ENCODE measurements around the gene WNT3. TPM values are rescaled to one million over a fixed set of nuclear protein-coding genes. Genes with fewer than 3 reads are reported as not detected.

The WNT3 gene
- total and polyA plus RNA-seq, 2 experiments from 2014 or later: 6.1 to 7.3 TPM

DNA sequence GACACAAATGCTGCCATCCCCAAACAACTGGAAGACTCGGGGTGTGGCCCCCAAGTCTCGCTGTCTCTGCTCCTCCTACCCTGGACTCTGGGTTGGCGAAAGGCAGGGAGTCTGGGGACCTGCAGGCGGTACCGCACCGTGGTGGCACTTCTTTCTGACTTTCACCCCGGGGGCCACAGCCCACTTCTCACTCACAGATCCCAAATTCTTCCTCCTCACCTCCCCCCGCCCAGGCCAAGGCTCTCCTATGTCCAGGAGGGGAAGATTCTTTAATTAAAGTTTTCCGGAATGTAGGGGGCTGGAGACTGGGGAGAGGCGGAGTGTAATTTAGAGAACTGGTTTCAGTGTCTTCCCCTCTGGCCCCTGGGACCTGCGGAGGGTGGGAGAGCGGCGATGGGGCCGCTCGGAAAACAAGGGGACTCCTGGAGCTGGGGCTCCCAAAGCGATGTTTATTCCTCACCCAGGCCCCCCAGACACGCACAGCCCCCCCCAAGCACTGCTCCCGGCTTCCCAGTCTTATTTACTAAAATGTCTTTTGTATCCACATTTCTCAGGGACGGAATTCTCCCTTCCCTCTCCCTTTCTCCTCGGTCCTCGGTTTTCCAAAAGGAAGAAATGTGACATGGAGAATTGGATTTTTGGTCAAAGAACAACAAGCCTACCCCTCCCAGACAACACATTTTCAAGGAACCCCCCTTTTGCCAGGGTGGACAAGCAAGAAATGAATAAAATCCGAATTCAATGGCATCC is 1.2 kb downstream of the WNT3 start:
- no peak for DNase-seq (ENCODE audit: low spot score)
- H3K9me3 ChIP-seq (ENCODE audit: low read depth): no peaks in the 10 kb centered on the region
- no peak overlapping the region for H2AFZ ChIP-seq
- no peaks in the 10 kb centered on the region for H3K36me3 ChIP-seq (replicated peaks; ENCODE audit: insufficient read depth, low read depth)
- H3K4me2 ChIP-seq: peak overlapping the region; percentile 98
- 17% methylated on average over 22 of the region's 22 CpGs for WGBS (ENCODE audit: low lambda C conversion rate, missing lambda C conversion rate)
- H3K27me3 ChIP-seq: peaks cover 85% of the 10 kb centered on the region
- TF ChIP-seq, protein P1, sequence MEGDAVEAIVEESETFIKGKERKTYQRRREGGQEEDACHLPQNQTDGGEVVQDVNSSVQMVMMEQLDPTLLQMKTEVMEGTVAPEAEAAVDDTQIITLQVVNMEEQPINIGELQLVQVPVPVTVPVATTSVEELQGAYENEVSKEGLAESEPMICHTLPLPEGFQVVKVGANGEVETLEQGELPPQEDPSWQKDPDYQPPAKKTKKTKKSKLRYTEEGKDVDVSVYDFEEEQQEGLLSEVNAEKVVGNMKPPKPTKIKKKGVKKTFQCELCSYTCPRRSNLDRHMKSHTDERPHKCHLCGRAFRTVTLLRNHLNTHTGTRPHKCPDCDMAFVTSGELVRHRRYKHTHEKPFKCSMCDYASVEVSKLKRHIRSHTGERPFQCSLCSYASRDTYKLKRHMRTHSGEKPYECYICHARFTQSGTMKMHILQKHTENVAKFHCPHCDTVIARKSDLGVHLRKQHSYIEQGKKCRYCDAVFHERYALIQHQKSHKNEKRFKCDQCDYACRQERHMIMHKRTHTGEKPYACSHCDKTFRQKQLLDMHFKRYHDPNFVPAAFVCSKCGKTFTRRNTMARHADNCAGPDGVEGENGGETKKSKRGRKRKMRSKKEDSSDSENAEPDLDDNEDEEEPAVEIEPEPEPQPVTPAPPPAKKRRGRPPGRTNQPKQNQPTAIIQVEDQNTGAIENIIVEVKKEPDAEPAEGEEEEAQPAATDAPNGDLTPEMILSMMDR (IDR thresholded peaks at IDR 0.05; ENCODE audit: poor library complexity): no peak
- no peak for TF ChIP-seq EZH2 (IDR thresholded peaks at IDR 0.05; ENCODE audit: borderline replicate concordance)
- no peak for TF ChIP-seq EZH2phosphoT487 (IDR thresholded peaks at IDR 0.05; ENCODE audit: low read depth, severe bottlenecking, unreplicated experiment)
- H3K9me2 ChIP-seq (replicated peaks; ENCODE audit: insufficient read depth): no peaks in the 10 kb centered on the region
- no peak overlapping the region for H3K27ac ChIP-seq
- H3K4me3 ChIP-seq: no peak overlapping the region
- H3K79me2 ChIP-seq: no peaks in the 10 kb centered on the region
- no peaks in the 10 kb centered on the region for H4K20me1 ChIP-seq (ENCODE audit: insufficient read depth, poor library complexity, severe bottlenecking)
- H3K4me1 ChIP-seq (ENCODE audit: insufficient read depth): peaks cover 12% of the 10 kb centered on the region

DNA sequence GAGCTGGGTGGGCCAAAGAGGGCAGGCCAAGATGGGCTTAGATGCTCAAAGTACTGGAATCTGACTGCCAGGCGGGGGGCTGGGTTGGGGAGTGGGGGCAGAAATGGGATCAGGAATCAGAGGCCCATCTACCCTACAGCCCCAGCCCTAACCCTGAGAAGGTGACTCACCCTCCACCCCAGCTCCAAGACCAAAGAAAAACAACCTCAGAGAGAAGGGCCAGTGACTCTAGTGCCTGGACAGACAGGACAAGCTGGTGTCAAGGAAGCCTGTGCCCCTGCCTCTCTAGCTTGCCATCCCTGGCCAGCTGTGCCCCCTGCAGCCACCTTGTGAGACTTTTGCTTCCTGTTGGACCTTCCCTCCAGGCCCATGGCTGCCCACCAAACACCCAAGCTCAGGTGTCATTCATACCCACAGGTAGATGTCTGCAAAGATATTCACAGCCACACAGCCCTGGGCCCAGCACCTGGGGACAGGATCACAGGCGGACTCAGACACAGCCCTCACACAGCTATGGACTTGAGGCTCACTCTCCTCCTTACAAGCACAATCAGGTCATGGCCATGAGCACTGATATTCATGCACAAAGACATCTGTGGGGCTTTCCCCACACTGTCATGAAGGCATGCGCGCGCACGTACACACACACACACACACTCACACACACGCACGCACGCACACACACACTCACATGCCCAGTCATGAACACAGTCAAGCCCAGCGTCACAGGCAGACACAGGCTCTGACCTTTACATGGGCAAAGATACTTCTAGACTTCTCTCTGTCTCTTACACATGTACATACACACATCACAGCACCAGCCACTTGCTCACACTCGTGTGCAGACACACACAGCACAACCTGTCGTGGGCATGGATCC is 2.8 kb downstream of the WNT3 start:
- no peaks in the 10 kb centered on the region for H3K79me2 ChIP-seq
- H3K4me1 ChIP-seq (ENCODE audit: insufficient read depth): peaks cover 12% of the 10 kb centered on the region
- H2AFZ ChIP-seq: no peak overlapping the region
- no peaks in the 10 kb centered on the region for H3K9me2 ChIP-seq (replicated peaks; ENCODE audit: insufficient read depth)
- peaks cover 69% of the 10 kb centered on the region for H3K27me3 ChIP-seq
- H3K4me3 ChIP-seq: no peak overlapping the region
- TF ChIP-seq EZH2phosphoT487 (IDR thresholded peaks at IDR 0.05; ENCODE audit: low read depth, severe bottlenecking, unreplicated experiment) (no peak), EZH2 (IDR thresholded peaks at IDR 0.05; ENCODE audit: borderline replicate concordance) (no peak)
- TF ChIP-seq, protein P1 (IDR thresholded peaks at IDR 0.05; ENCODE audit: poor library complexity): no peak
- DNase-seq (ENCODE audit: low spot score): no peak
- H3K27ac ChIP-seq: no peak overlapping the region
- no peak overlapping the region for H3K4me2 ChIP-seq
- H3K9me3 ChIP-seq (ENCODE audit: low read depth): no peaks in the 10 kb centered on the region
- no peaks in the 10 kb centered on the region for H4K20me1 ChIP-seq (ENCODE audit: insufficient read depth, poor library complexity, severe bottlenecking)
- 78% methylated on average over 12 of the region's 12 CpGs for WGBS (ENCODE audit: low lambda C conversion rate, missing lambda C conversion rate)
- H3K36me3 ChIP-seq (replicated peaks; ENCODE audit: insufficient read depth, low read depth): no peaks in the 10 kb centered on the region

DNA sequence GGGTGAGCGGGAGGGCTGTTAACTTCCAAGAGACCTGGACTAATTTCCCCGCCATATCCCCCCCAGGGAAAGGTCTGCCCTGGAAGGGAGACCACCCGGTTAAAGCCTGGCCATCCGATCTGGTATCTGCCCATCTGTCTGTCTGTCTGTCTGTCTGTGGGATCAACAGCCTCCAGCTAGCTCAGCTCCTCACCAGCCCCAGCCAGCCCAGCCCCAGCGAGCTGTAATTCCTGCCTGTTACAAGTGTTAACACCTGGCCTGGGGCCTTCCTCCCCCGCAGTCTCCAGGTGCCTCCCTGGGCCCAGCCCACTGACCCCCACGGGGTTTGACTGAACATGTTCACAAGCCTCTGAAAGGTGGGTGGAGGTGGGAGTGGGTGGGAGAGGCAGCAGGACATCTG is 4.0 kb downstream of the WNT3 start:
- peaks cover 56% of the 10 kb centered on the region for H3K27me3 ChIP-seq
- DNase-seq (ENCODE audit: low spot score): no peak
- peaks cover 8% of the 10 kb centered on the region for H3K4me1 ChIP-seq (ENCODE audit: insufficient read depth)
- no peaks in the 10 kb centered on the region for H3K9me3 ChIP-seq (ENCODE audit: low read depth)
- no peaks in the 10 kb centered on the region for H3K9me2 ChIP-seq (replicated peaks; ENCODE audit: insufficient read depth)
- no peak overlapping the region for H3K4me2 ChIP-seq
- 53% methylated on average over 7 of the region's 7 CpGs for WGBS (ENCODE audit: low lambda C conversion rate, missing lambda C conversion rate)
- no peak overlapping the region for H3K27ac ChIP-seq
- H2AFZ ChIP-seq: no peak overlapping the region
- TF ChIP-seq EZH2phosphoT487 (IDR thresholded peaks at IDR 0.05; ENCODE audit: low read depth, severe bottlenecking, unreplicated experiment): no peak
- TF ChIP-seq EZH2 (IDR thresholded peaks at IDR 0.05; ENCODE audit: borderline replicate concordance): no peak
- TF ChIP-seq, protein P1 (IDR thresholded peaks at IDR 0.05; ENCODE audit: poor library complexity): no peak
- no peaks in the 10 kb centered on the region for H3K36me3 ChIP-seq (replicated peaks; ENCODE audit: insufficient read depth, low read depth)
- H3K79me2 ChIP-seq: no peaks in the 10 kb centered on the region
- H4K20me1 ChIP-seq (ENCODE audit: insufficient read depth, poor library complexity, severe bottlenecking): no peaks in the 10 kb centered on the region
- no peak overlapping the region for H3K4me3 ChIP-seq

Data from hepatocyte (in vitro differentiated cells).